Ishikawa (cell line): ENCODE results near the gene TIE1.

Source experiments
- CEBPB ChIP-seq: IDR thresholded peaks from 2 replicates; pipeline ENCODE4 v1.6.1; 2012
- CREB1 ChIP-seq: IDR thresholded peaks from 2 replicates; pipeline ENCODE4 v1.6.1; 2012; ENCODE audit warnings: low read depth
- EGR1 ChIP-seq: IDR thresholded peaks from 2 replicates; pipeline ENCODE4 v1.6.1; 2012
- EP300 ChIP-seq: IDR thresholded peaks from 2 replicates; pipeline ENCODE4 v1.6.1; 2012; ENCODE audit warnings: borderline replicate concordance
- FOXM1 ChIP-seq: IDR thresholded peaks from 2 replicates; pipeline ENCODE4 v1.6.1; 2012; ENCODE audit warnings: low read depth, borderline replicate concordance
- MAX ChIP-seq: IDR thresholded peaks from 2 replicates; pipeline ENCODE4 v1.6.1; 2012
- NFIC ChIP-seq: IDR thresholded peaks from 2 replicates; pipeline ENCODE4 v1.6.1; 2012
- RAD21 ChIP-seq: IDR thresholded peaks from 2 replicates; pipeline ENCODE4 v1.6.1; 2012; ENCODE audit warnings: low read depth
- REST ChIP-seq: IDR thresholded peaks from 2 replicates; pipeline ENCODE4 v1.6.1; 2012; ENCODE audit warnings: low read depth, mild to moderate bottlenecking
- TAF1 ChIP-seq: IDR thresholded peaks from 2 replicates; pipeline ENCODE4 v1.6.1; 2012; ENCODE audit warnings: low read depth, mild to moderate bottlenecking
- TCF12 ChIP-seq: IDR thresholded peaks from 2 replicates; pipeline ENCODE4 v1.6.1; 2012; ENCODE audit warnings: low read depth
- TEAD4 ChIP-seq: IDR thresholded peaks from 2 replicates; pipeline ENCODE4 v1.6.1; 2012
- USF1 ChIP-seq: IDR thresholded peaks from 2 replicates; pipeline ENCODE4 v1.6.1; 2012
- YY1 ChIP-seq: IDR thresholded peaks from 2 replicates; pipeline ENCODE4 v1.6.1; 2012; ENCODE audit warnings: low read depth
- ZBTB7A ChIP-seq: IDR thresholded peaks from 2 replicates; pipeline ENCODE4 v1.6.1; 2012; ENCODE audit warnings: low read depth

The TIE1 gene

GRCh38 chr1:43293176-43293575 is 7.6 kb upstream of the TIE1 start:
- TF ChIP-seq EP300 = no peak
- TF ChIP-seq USF1 = no peak
- TF ChIP-seq CEBPB = no peak
- no peak for TF ChIP-seq EGR1
- TF ChIP-seq YY1 = no peak
- TF ChIP-seq REST = no peak
- TF ChIP-seq TAF1 = no peak
- TF ChIP-seq NFIC = no peak
- no peak for TF ChIP-seq CREB1
- no peak for TF ChIP-seq RAD21
- no peak for TF ChIP-seq FOXM1
- TF ChIP-seq MAX = no peak
- TF ChIP-seq ZBTB7A = no peak
- TF ChIP-seq TCF12 = no peak
- TF ChIP-seq TEAD4 = no peak

GRCh38 chr1:43293896-43294760 is 6.7 kb upstream of the TIE1 start:
- TF ChIP-seq USF1 (0 out of 2 replicates have a peak, but pooled peaks have one; percentile 34), CEBPB (peak; percentile 55), RAD21 (no peak)

GRCh38 chr1:43294761-43295160 is 6.0 kb upstream of the TIE1 start:
- TF ChIP-seq ZBTB7A = no peak
- no peak for TF ChIP-seq MAX
- no peak for TF ChIP-seq EP300
- no peak for TF ChIP-seq TAF1
- no peak for TF ChIP-seq USF1

GRCh38 chr1:43296207-43296606 is 4.6 kb upstream of the TIE1 start:
- TF ChIP-seq TEAD4 = peak; percentile 50; the same call in 1 of the 2 replicates
- TF ChIP-seq FOXM1 = no peak

GRCh38 chr1:43298055-43298454 is 2.7 kb upstream of the TIE1 start:
- no peak for TF ChIP-seq TEAD4
- no peak for TF ChIP-seq MAX
- no peak for TF ChIP-seq EGR1
- TF ChIP-seq TCF12 = no peak
- no peak for TF ChIP-seq RAD21
- no peak for TF ChIP-seq USF1
- TF ChIP-seq CREB1 = no peak
- TF ChIP-seq CEBPB = no peak
- no peak for TF ChIP-seq TAF1
- TF ChIP-seq REST = no peak
- TF ChIP-seq NFIC = no peak
- no peak for TF ChIP-seq ZBTB7A
- no peak for TF ChIP-seq YY1

- no peak for TF ChIP-seq EGR1
- no peak for TF ChIP-seq TCF12
- no peak for TF ChIP-seq FOXM1
- TF ChIP-seq ZBTB7A = no peak
- TF ChIP-seq USF1 = no peak
- no peak for TF ChIP-seq EP300
- no peak for TF ChIP-seq TAF1
- TF ChIP-seq REST = no peak
- TF ChIP-seq NFIC = no peak
- TF ChIP-seq RAD21 = no peak
- no peak for TF ChIP-seq YY1
- no peak for TF ChIP-seq TEAD4
- no peak for TF ChIP-seq CEBPB
- TF ChIP-seq CREB1 = no peak
- no peak for TF ChIP-seq MAX
Observed at GRCh38 chr1:43299101-43299500, 1.7 kb upstream of the TIE1 start.
